ENCODE results near the gene PRICKLE2. TPM values are rescaled to one million over a fixed set of nuclear protein-coding genes. Genes with fewer than 3 reads are reported as not detected.

Gene PRICKLE2
- total and polyA plus RNA-seq, 2 experiments from 2014 or later: 1.1 to 12.5 TPM

DNA sequence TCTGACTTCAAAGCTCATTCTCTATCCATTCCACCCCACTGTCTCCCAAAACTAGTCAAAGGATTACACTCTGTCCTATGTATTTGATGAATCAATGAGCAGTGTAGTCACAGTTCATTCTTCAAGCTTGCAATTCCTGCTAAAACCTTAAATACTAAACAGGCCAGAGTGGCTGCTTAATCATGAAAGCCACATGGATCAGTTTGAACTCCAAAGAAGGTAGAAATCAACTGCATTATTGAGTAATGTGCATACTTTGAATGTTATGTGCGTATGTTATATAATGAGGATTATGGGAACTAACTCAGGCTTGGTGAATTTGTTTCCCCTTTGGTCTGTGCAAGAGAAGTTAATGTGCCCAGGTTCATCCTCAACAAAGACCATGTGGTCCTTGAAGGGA is 45.4 kb downstream of the PRICKLE2 start:
- Histone ChIP-seq H2AFZ (no peak overlapping the region), H3K79me2 (replicated peaks; ENCODE audit: insufficient read depth) (no peaks in the 10 kb centered on the region)
- no peaks in the 10 kb centered on the region for H3K36me3 Mint-ChIP-seq (ENCODE audit: low read depth)

More for the DNA sequence above, 45.4 kb downstream of the PRICKLE2 start:
- Mint-ChIP-seq H3K4me3 (no peak overlapping the region), H3K27me3 (ENCODE audit: insufficient read depth, low read depth, poor library complexity) (no peaks in the 10 kb centered on the region), H3K9me3 (no peaks in the 10 kb centered on the region), H3K4me1 (peaks cover 5% of the 10 kb centered on the region; the same call in 1 of the 3 replicates), H3K27ac (no peak overlapping the region; the same call in 1 of the 2 replicates)
- H3K27me3 ChIP-seq (ENCODE audit: insufficient read depth): no peaks in the 10 kb centered on the region
- no peaks in the 10 kb centered on the region for H3K36me3 ChIP-seq (ENCODE audit: insufficient read depth)
- H3K4me1 ChIP-seq (ENCODE audit: insufficient read depth): no peaks in the 10 kb centered on the region
- H4K20me1 ChIP-seq (replicated peaks; ENCODE audit: insufficient read depth): no peaks in the 10 kb centered on the region
- DNase-seq (ENCODE audit: low spot score) (no peak), ATAC-seq (no peak)
- TF ChIP-seq JUNB (IDR thresholded peaks at IDR 0.05; ENCODE audit: unreplicated experiment): no peak
- TF ChIP-seq NANOG (IDR thresholded peaks at IDR 0.05; ENCODE audit: borderline replicate concordance): no peak
- no peak for TF ChIP-seq EZH2 (IDR thresholded peaks at IDR 0.05; ENCODE audit: low read depth, unreplicated experiment)
- TF ChIP-seq ZNF114 (CRISPR knock-in tag; IDR thresholded peaks at IDR 0.05): no peak
- TF ChIP-seq CREB1 (CRISPR knock-in tag; IDR thresholded peaks at IDR 0.05; ENCODE audit: low read depth): no peak
- TF ChIP-seq, protein P1, sequence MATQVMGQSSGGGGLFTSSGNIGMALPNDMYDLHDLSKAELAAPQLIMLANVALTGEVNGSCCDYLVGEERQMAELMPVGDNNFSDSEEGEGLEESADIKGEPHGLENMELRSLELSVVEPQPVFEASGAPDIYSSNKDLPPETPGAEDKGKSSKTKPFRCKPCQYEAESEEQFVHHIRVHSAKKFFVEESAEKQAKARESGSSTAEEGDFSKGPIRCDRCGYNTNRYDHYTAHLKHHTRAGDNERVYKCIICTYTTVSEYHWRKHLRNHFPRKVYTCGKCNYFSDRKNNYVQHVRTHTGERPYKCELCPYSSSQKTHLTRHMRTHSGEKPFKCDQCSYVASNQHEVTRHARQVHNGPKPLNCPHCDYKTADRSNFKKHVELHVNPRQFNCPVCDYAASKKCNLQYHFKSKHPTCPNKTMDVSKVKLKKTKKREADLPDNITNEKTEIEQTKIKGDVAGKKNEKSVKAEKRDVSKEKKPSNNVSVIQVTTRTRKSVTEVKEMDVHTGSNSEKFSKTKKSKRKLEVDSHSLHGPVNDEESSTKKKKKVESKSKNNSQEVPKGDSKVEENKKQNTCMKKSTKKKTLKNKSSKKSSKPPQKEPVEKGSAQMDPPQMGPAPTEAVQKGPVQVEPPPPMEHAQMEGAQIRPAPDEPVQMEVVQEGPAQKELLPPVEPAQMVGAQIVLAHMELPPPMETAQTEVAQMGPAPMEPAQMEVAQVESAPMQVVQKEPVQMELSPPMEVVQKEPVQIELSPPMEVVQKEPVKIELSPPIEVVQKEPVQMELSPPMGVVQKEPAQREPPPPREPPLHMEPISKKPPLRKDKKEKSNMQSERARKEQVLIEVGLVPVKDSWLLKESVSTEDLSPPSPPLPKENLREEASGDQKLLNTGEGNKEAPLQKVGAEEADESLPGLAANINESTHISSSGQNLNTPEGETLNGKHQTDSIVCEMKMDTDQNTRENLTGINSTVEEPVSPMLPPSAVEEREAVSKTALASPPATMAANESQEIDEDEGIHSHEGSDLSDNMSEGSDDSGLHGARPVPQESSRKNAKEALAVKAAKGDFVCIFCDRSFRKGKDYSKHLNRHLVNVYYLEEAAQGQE (IDR thresholded peaks at IDR 0.05; ENCODE audit: unreplicated experiment): no peak
- no peak for TF ChIP-seq EZH2phosphoT487 (IDR thresholded peaks at IDR 0.05; ENCODE audit: unreplicated experiment)
- TF ChIP-seq, protein P2, sequence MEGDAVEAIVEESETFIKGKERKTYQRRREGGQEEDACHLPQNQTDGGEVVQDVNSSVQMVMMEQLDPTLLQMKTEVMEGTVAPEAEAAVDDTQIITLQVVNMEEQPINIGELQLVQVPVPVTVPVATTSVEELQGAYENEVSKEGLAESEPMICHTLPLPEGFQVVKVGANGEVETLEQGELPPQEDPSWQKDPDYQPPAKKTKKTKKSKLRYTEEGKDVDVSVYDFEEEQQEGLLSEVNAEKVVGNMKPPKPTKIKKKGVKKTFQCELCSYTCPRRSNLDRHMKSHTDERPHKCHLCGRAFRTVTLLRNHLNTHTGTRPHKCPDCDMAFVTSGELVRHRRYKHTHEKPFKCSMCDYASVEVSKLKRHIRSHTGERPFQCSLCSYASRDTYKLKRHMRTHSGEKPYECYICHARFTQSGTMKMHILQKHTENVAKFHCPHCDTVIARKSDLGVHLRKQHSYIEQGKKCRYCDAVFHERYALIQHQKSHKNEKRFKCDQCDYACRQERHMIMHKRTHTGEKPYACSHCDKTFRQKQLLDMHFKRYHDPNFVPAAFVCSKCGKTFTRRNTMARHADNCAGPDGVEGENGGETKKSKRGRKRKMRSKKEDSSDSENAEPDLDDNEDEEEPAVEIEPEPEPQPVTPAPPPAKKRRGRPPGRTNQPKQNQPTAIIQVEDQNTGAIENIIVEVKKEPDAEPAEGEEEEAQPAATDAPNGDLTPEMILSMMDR (conservative IDR thresholded peaks at IDR 0.05; ENCODE audit: low read depth in 2 of 2): no peak
- no peak for TF ChIP-seq STAT1 (IDR thresholded peaks at IDR 0.05; ENCODE audit: unreplicated experiment)
- TF ChIP-seq ZNF331 (CRISPR knock-in tag; IDR thresholded peaks at IDR 0.05; ENCODE audit: low read depth): no peak
- TF ChIP-seq POLR2AphosphoS5 (IDR thresholded peaks at IDR 0.05; ENCODE audit: low read depth): no peak
- TF ChIP-seq, protein P3, sequence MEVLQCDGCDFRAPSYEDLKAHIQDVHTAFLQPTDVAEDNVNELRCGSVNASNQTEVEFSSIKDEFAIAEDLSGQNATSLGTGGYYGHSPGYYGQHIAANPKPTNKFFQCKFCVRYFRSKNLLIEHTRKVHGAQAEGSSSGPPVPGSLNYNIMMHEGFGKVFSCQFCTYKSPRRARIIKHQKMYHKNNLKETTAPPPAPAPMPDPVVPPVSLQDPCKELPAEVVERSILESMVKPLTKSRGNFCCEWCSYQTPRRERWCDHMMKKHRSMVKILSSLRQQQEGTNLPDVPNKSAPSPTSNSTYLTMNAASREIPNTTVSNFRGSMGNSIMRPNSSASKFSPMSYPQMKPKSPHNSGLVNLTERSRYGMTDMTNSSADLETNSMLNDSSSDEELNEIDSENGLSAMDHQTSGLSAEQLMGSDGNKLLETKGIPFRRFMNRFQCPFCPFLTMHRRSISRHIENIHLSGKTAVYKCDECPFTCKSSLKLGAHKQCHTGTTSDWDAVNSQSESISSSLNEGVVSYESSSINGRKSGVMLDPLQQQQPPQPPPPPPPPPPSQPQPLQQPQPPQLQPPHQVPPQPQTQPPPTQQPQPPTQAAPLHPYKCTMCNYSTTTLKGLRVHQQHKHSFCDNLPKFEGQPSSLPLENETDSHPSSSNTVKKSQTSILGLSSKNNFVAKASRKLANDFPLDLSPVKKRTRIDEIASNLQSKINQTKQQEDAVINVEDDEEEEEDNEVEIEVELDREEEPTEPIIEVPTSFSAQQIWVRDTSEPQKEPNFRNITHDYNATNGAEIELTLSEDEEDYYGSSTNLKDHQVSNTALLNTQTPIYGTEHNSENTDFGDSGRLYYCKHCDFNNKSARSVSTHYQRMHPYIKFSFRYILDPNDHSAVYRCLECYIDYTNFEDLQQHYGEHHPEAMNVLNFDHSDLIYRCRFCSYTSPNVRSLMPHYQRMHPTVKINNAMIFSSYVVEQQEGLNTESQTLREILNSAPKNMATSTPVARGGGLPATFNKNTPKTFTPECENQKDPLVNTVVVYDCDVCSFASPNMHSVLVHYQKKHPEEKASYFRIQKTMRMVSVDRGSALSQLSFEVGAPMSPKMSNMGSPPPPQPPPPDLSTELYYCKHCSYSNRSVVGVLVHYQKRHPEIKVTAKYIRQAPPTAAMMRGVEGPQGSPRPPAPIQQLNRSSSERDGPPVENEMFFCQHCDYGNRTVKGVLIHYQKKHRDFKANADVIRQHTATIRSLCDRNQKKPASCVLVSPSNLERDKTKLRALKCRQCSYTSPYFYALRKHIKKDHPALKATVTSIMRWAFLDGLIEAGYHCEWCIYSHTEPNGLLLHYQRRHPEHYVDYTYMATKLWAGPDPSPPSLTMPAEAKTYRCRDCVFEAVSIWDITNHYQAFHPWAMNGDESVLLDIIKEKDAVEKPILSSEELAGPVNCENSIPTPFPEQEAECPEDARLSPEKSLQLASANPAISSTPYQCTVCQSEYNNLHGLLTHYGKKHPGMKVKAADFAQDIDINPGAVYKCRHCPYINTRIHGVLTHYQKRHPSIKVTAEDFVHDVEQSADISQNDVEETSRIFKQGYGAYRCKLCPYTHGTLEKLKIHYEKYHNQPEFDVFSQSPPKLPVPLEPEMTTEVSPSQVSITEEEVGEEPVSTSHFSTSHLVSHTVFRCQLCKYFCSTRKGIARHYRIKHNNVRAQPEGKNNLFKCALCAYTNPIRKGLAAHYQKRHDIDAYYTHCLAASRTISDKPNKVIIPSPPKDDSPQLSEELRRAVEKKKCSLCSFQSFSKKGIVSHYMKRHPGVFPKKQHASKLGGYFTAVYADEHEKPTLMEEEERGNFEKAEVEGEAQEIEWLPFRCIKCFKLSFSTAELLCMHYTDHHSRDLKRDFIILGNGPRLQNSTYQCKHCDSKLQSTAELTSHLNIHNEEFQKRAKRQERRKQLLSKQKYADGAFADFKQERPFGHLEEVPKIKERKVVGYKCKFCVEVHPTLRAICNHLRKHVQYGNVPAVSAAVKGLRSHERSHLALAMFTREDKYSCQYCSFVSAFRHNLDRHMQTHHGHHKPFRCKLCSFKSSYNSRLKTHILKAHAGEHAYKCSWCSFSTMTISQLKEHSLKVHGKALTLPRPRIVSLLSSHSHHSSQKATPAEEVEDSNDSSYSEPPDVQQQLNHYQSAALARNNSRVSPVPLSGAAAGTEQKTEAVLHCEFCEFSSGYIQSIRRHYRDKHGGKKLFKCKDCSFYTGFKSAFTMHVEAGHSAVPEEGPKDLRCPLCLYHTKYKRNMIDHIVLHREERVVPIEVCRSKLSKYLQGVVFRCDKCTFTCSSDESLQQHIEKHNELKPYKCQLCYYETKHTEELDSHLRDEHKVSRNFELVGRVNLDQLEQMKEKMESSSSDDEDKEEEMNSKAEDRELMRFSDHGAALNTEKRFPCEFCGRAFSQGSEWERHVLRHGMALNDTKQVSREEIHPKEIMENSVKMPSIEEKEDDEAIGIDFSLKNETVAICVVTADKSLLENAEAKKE (CRISPR knock-in tag; IDR thresholded peaks at IDR 0.05): no peak
- TF ChIP-seq, protein P4, sequence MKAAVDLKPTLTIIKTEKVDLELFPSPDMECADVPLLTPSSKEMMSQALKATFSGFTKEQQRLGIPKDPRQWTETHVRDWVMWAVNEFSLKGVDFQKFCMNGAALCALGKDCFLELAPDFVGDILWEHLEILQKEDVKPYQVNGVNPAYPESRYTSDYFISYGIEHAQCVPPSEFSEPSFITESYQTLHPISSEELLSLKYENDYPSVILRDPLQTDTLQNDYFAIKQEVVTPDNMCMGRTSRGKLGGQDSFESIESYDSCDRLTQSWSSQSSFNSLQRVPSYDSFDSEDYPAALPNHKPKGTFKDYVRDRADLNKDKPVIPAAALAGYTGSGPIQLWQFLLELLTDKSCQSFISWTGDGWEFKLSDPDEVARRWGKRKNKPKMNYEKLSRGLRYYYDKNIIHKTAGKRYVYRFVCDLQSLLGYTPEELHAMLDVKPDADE (IDR thresholded peaks at IDR 0.05): no peak
- H3K27ac ChIP-seq (ENCODE audit: low read depth): no peak overlapping the region
- H3K4me3 ChIP-seq: no peak overlapping the region
- H3K9me2 ChIP-seq (ENCODE audit: insufficient read depth): no peaks in the 10 kb centered on the region
- no peak overlapping the region for H3K4me2 ChIP-seq
- no peaks in the 10 kb centered on the region for H3F3A ChIP-seq (replicated peaks; ENCODE audit: low read depth)

Data from GM23338 (cell line).